D721Med (cell line): ENCODE data around the gene SORL1-AS1.

Source experiments
- DNase-seq: peaks from one replicate; pipeline ENCODE4 v3.0.0; 2011; ENCODE audit warnings: low spot score; ENCODE audit not compliant: insufficient read length
- FAIRE-seq: peaks from 2 replicates; lab custom pipeline; 2011; peaks lifted over from hg19 to GRCh38; lab: Jason Lieb, UNC
- TF ChIP-seq, protein P1 (sequence below): IDR thresholded peaks from 2 replicates; pipeline ENCODE4 v1.5.1; 2012; ENCODE audit warnings: mild to moderate bottlenecking, control low read depth; ENCODE audit not compliant: insufficient read depth; ENCODE audit errors: missing control alignments

SORL1-AS1 gene

DNA sequence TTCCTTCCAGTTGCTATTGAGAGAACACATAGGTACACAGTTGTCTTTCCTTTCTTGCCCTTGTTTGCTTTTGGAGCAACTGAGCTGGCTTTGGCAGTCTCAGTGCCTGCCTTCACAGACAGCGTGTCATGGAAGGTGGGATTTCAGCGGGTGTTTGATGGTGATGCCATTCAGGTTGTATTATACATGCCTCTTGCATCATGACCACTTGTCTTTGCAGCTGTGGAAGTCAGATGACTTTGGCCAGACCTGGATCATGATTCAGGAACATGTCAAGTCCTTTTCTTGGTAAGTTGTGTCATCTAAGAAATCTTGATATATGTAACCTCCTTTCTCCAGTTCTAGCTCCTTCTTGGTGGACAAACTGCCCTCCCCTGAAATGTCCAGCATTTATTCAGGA, 37.1 kb upstream of the SORL1-AS1 start:
- DNase-seq = no peak
- TF ChIP-seq, protein P1, sequence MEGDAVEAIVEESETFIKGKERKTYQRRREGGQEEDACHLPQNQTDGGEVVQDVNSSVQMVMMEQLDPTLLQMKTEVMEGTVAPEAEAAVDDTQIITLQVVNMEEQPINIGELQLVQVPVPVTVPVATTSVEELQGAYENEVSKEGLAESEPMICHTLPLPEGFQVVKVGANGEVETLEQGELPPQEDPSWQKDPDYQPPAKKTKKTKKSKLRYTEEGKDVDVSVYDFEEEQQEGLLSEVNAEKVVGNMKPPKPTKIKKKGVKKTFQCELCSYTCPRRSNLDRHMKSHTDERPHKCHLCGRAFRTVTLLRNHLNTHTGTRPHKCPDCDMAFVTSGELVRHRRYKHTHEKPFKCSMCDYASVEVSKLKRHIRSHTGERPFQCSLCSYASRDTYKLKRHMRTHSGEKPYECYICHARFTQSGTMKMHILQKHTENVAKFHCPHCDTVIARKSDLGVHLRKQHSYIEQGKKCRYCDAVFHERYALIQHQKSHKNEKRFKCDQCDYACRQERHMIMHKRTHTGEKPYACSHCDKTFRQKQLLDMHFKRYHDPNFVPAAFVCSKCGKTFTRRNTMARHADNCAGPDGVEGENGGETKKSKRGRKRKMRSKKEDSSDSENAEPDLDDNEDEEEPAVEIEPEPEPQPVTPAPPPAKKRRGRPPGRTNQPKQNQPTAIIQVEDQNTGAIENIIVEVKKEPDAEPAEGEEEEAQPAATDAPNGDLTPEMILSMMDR = no peak
- no peak for FAIRE-seq

DNA sequence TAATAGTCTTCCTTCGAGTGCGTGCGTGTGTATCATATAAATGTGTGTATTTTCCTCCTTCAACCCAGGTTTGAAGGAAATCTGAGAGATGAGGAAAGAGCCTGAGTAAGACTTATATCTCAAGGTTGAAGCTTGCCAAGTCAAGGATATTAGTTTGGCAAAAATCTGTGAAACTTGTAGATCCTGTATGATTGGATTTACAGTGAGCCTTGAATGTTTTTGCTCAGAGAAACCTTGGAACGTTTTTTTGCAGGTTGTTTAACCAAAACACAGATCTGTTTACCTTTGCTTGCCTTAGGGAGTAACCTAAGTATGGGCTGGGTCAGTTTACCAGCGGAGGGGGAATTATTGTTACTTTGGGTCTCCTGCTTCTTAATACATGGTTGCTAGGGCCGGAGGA, 35.9 kb upstream of the SORL1-AS1 start:
- no peak for FAIRE-seq

DNA sequence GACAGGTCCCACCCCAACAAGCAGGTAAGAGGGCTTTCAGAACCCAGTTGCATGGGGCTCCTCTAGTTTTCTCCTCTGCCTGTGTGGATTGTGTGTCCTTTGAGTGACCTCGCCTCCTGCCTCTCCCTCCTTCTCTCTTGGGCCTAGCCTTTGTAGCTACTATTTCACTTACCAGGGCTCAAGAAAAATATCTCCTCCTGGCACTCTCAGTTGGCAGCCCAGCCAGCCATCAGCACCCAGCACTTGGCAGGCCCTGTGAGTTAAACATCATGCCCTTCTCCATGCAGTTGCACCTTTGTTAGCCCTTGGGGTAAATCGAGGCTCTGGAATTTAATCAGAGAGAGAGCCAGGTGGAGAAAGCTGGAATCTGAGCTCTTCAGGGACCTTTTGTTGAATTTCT, 35.4 kb upstream of the SORL1-AS1 start:
- TF ChIP-seq, protein P1 = no peak
- DNase-seq (no peak), FAIRE-seq (no peak)

More for the DNA sequence above, 35.9 kb upstream of the SORL1-AS1 start:
- TF ChIP-seq, protein P1 = no peak
- DNase-seq = no peak

DNA sequence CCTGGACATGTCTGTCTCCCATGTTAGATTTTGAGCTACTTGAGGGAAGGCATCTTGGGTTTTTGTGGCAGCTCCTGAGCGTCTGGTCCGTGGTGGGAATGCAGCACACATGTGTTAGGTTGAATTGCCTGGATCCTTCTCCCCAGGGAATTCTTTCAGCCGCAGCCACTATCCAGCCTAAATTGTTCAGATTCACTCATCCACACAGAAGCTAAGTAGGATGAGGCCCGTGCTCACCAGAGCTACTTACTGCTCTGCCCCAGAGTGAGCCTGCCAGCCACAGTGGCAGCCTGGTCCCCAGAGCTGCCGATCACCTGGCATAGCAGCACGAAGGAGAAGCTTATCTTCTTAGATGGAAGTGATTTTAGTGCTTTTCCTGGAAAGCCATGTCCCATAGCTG, 34.4 kb upstream of the SORL1-AS1 start:
- DNase-seq (no peak), FAIRE-seq (no peak)
- TF ChIP-seq, protein P1 = no peak

DNA sequence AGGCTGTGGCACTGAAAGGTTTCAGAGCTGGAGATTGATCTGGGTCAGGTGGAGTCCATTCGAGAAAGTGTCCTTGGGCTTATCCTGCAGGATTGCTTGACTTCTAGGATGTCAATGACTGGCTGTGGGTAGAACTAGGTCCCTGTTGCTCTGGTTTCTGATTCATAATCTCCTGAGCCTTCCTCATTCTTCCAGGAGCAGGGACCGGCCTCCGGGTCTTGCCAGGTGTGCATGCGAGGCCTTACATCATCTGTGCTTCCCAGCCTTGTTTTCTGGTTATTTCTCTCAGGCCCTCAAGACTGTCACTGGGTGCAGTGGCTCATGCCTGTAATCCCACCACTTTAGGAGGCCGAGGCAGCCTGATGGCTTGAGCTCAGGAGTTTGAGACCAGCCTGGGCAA, 33.3 kb upstream of the SORL1-AS1 start:
- no peak for DNase-seq
- no peak for FAIRE-seq
- TF ChIP-seq, protein P1 = no peak

DNA sequence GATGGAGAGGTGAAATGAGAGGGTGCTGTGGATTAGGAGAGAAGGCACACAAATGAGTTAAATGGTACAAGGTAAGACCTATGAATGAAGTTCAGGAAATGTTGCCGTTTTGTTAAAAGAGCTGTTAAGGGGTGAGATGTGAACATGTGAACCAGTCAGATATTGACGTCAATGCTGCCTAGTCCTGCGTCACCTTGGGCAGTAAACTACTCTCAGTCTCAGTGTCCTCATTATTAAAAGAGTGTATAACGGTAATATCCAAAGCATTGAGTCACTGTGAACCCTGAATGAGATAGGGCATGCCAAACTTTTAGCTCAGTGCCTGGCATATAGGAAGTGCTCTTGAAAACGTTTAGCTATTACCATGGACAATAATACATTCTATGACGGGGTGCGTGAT, 32.4 kb upstream of the SORL1-AS1 start:
- FAIRE-seq (no peak), DNase-seq (no peak)
- TF ChIP-seq, protein P1 = no peak

DNA sequence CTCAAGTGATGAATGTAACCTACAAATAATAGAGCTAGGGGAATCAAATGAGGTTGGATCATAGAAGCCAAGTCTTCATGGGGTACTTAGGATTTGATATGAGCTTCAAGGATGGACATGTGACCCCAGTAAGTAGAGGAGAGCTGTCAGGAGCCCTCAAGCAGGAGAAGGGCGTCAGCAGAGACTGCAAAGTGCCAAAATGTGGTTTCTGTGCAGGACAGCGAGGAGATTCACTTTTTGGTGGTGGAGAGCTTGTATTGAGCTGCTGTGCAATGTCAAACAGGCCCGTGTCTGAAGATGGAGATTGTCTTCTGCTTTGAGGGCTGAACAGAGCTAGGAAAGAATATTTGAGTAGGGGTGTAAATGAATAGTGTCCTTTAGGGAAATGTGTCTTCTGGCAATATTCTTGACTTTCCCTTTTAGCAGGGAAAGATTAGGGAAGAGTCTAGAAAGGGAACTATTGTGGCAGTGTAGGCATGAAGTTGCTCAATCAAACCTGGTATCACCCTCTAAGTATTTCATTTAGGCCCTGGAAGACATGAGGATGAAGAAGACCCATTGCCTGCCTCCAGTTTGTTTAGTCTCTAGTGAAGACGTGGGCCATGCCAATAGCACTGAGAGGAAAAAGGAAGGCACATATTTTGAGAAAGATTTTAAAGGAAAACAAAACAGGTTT, 31.2 kb upstream of the SORL1-AS1 start:
- FAIRE-seq (no peak), DNase-seq (no peak)
- TF ChIP-seq, protein P1 = no peak
